Pancreas (tissue), 10 donors: ENCODE data around the gene NDUFAF3. TPM values are rescaled to one million over a fixed set of nuclear protein-coding genes. Genes with fewer than 3 reads are reported as not detected.

Source experiments
- ATAC-seq, 4 donors: fragments of 200-7000 bp; cut with Tn5 transposase; one replicate each; pipeline versions ENCODE4 v1.8.0 to v1.9.1; 2020; ENCODE audit warnings: mild to moderate bottlenecking in 4 of 4, moderate library complexity in 4 of 4
- DNase-seq, 6 donors: peaks; one replicate each; pipeline ENCODE4 v3.0.0-alpha.2; 2020
- FAIRE-seq: peaks from 2 replicates; lab custom pipeline; 2012; peaks lifted over from hg19 to GRCh38; lab: Jason Lieb, UNC
- H3K27ac ChIP-seq, 4 donors: fragments of 200-600 bp; sonication (generic); 1 replicate in 3 of 4; 2 replicates in 1 of 4; pipeline versions ENCODE4 v1.5.0 to v1.8.0; 2020
- H3K27me3 ChIP-seq, 4 donors: fragments of 200-600 bp; one replicate each; pipeline ENCODE4 v1.8.0; 2021
- H3K36me3 ChIP-seq, 3 donors: fragments of 200-600 bp; sonication (generic) in 1 of 3; one replicate each; pipeline versions ENCODE4 v1.5.0 to v1.8.0; 2020 to 2021
- H3K4me1 ChIP-seq, 3 donors: fragments of 200-600 bp; one replicate each; pipeline ENCODE4 v1.8.0; 2021
- H3K4me3 ChIP-seq, 4 donors: fragments of 200-600 bp; sonication (generic) in 2 of 4; one replicate each; pipeline versions ENCODE4 v1.5.0 to v1.8.0; 2020 to 2021
- H3K9me3 ChIP-seq, 4 donors: fragments of 200-600 bp; one replicate each; pipeline ENCODE4 v1.8.0; 2021
- CTCF ChIP-seq, 4 donors: fragments of 200-600 bp; sonication (generic) in 3 of 4; IDR thresholded peaks; one replicate each; pipeline versions ENCODE4 v1.5.0 to v1.8.0; 2021; ENCODE audit warnings: antibody characterized with exemption in 4 of 4
- WGBS, 2 donors: extraction: QIAGEN DNeasy Blood & Tissue Kit; methylation state at CpG; one replicate each; pipeline ENCODE4 v1.1.7; 2013; 5-methylcytosine and 5-hydroxymethylcytosine counted together
- intact Hi-C, 3 donors: fragments of 100-400 bp; cut with DNase I; formaldehyde crosslinking; loops; one replicate each; pipeline versions ENCODE4 v1.11.1 to v1.14.2; 2022
- polyA plus RNA-seq, 2 donors: library from polyadenylated mRNA; stranded (reverse); fragments of 200-250 nt; gene quantifications; one replicate each; pipeline ENCODE4 v1.2.3, GENCODE V29; 2013
- total RNA-seq, 6 donors: library from RNA; stranded (reverse); fragmentation: NEBNext Ultra II Directional in 4 of 6; extraction: Animal tissue kit (Norgen Biotek cat#: 25700) in 4 of 6; gene quantifications; one replicate each; pipeline versions ENCODE4 v1.2.1 to v1.2.4, GENCODE V29; 2021 to 2023
- donor health status: healthy with polysubstance abuse.
- donor health status: DM: no; HTN: no; CAD: no; lungs with moderate emphysema.
- donor health status: DM: no; HTN: no; CAD: no.
- donor health status: control.
- donor health status: control.
- donor health status: Bipolar disorder and iron deficiency.
- donor health status: DM: yes; HTN: yes; CAD: no.
- donor health status: DM: no; HTN: no; CAD: no.
- donor health status: DM: no; HTN: no; CAD: no.
- donor health status: DM: yes; HTN: yes; CAD: no.

NDUFAF3 gene
- total and polyA plus RNA-seq, 8 donors, result 20.9 to 72.1 (median 33.4) TPM

- intact Hi-C loops, result no loop called here
- Histone ChIP-seq H3K36me3 (no peaks in the 10 kb centered on the region), H3K4me3 (no peak overlapping the region), H3K4me1 (no peaks in the 10 kb centered on the region), H3K27me3 (no peaks in the 10 kb centered on the region), H3K9me3 (no peaks in the 10 kb centered on the region), H3K27ac (no peak overlapping the region)
- 77% methylated on average over 8 of the region's 8 CpGs for WGBS, 2 donors
- ATAC-seq (peak in 2 of 4 donors; percentile 36 to 46), DNase-seq (no peak), FAIRE-seq (no peak)
- no peak for TF ChIP-seq CTCF (IDR thresholded peaks at IDR 0.05)
These were observed 22.6 kb upstream of the NDUFAF3 start for GRCh38 chr3:48999085-48999858.

- H3K36me3 ChIP-seq, result no peaks in the 10 kb centered on the region
- ATAC-seq, result no peak
- no peak for FAIRE-seq
- H3K4me3 ChIP-seq, result no peak overlapping the region
- TF ChIP-seq CTCF (IDR thresholded peaks at IDR 0.05), result no peak
- peak in 1 of 6 donors; percentile 25 for DNase-seq
- H3K9me3 ChIP-seq, result no peaks in the 10 kb centered on the region
- H3K27ac ChIP-seq, result no peak overlapping the region
- intact Hi-C loops, result no loop called here
- 89 to 91% methylated on average over 6 of the region's 6 CpGs for WGBS, 2 donors
- peaks cover 0 to 1% (median 0%) of the 10 kb centered on the region in 3 donors for H3K4me1 ChIP-seq
- no peaks in the 10 kb centered on the region for H3K27me3 ChIP-seq
These were observed 20.8 kb upstream of the NDUFAF3 start for GRCh38 chr3:49001155-49001554.

DNA sequence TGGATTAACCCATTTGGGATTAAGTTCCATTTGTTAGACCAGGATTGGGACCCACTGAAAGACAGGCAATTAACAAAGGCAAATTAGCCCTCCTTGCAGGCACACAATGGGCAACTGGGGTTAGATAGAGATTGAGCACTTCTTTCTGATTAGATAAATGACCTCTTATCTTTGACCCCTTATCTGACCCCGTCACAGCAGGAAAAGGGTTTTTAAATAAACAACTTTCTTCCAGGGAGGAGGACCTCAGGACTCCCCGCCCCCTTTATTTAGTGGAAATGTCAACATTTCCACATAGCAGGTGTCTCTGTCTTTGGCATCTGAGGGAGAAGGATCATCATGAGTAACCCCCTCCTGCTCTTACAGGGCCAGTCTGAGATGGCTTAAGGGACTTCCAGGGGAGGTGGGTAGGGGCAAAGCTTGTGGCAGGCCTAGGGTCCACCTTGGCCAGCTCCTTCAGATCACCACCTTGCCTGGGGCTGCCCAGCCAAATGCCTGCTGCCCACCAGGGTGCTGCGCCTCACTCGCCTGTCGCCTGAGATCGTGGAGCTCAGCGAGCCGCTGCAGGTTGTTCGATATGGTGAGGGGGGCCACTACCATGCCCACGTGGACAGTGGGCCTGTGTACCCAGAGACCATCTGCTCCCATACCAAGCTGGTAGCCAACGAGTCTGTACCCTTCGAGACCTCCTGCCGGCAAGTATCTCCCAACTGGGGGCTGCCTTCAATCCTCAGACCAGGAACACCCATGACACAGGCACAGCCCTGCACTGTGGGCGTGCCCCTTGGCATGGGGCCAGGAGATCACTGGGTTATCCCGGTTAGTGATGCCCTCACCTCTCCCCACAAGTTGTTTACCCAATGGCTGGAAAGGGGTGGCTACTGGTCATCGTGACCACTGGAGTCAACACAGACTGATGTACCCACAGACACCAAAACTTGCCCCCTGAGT is 17.3 kb upstream of the NDUFAF3 start:
- no peak for ATAC-seq

DNA sequence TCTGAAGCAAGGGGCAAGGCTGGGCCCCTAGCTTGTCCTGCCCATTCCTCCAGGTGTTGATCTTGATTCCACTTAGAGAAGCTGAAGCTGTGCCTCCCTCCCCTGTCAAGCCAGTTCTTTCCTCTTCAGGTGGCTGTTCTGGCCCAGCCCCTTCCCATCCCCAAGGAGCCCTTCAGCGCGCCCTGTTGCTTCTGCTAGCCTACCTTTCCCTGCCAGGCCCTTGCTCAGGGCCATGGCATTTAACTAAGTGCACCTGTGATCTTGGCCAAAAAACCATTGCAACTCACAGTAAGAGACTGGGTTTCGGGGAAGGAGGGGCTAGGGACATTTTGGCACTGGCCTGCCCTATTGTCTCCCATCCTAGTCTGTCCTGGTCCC is 16.6 kb upstream of the NDUFAF3 start:
- no peaks in the 10 kb centered on the region for H3K36me3 ChIP-seq
- WGBS, 2 donors, result 95 to 99% methylated on average over 3 of the region's 3 CpGs
- no peaks in the 10 kb centered on the region for H3K27me3 ChIP-seq
- intact Hi-C loops, result no loop called here
- ATAC-seq (no peak), FAIRE-seq (no peak), DNase-seq (no peak)
- TF ChIP-seq CTCF (IDR thresholded peaks at IDR 0.05), result no peak
- H3K27ac ChIP-seq, result no peak overlapping the region
- peaks cover 0 to 12% (median 0%) of the 10 kb centered on the region in 3 donors for H3K4me1 ChIP-seq
- no peaks in the 10 kb centered on the region for H3K9me3 ChIP-seq
- H3K4me3 ChIP-seq, result no peak overlapping the region

More for the DNA sequence above, 17.3 kb upstream of the NDUFAF3 start:
- H3K27ac ChIP-seq, result no peak overlapping the region
- intact Hi-C loops, result no loop called here
- FAIRE-seq (no peak), DNase-seq (peak in 2 of 6 donors; percentile 68 to 72)
- H3K9me3 ChIP-seq, result no peaks in the 10 kb centered on the region
- no peak overlapping the region for H3K4me3 ChIP-seq
- H3K36me3 ChIP-seq, result no peaks in the 10 kb centered on the region
- WGBS, 2 donors, result 86% methylated on average over 16 of the region's 16 CpGs
- no peak for TF ChIP-seq CTCF (IDR thresholded peaks at IDR 0.05)
- H3K27me3 ChIP-seq, result no peaks in the 10 kb centered on the region
- peaks cover 0 to 12% (median 0%) of the 10 kb centered on the region in 3 donors for H3K4me1 ChIP-seq
